HG03571 (cell line): Measurements from ENCODE around the gene PTPRC.

Experiments
- ATAC-seq: cut with Tn5 transposase; IDR thresholded peaks from one replicate; pipeline ENCODE4 v1.9.1; 2021; ENCODE audit not compliant: unreplicated experiment

Gene PTPRC

GRCh38 chr1:198671136-198671535 is 32.3 kb downstream of the PTPRC start:
- no peak for ATAC-seq

GRCh38 chr1:198672124-198672523 is 33.3 kb downstream of the PTPRC start:
- no peak for ATAC-seq

GRCh38 chr1:198674009-198674408 is 35.2 kb downstream of the PTPRC start:
- ATAC-seq = no peak

- no peak for ATAC-seq
These were observed 37.4 kb downstream of the PTPRC start for GRCh38 chr1:198676253-198676652.

GRCh38 chr1:198677027-198677426 is 38.2 kb downstream of the PTPRC start:
- no peak for ATAC-seq

GRCh38 chr1:198677871-198678270 is 39.0 kb downstream of the PTPRC start:
- ATAC-seq = no peak

GRCh38 chr1:198678301-198678836 is 39.5 kb downstream of the PTPRC start:
- no peak for ATAC-seq

- ATAC-seq = peak; percentile 35
These were observed 40.1 kb downstream of the PTPRC start for GRCh38 chr1:198678901-198679329.

- no peak for ATAC-seq
These were observed 40.8 kb downstream of the PTPRC start for GRCh38 chr1:198679535-198680173.

GRCh38 chr1:198680174-198680875 is 41.5 kb downstream of the PTPRC start:
- no peak for ATAC-seq

GRCh38 chr1:198681252-198681651 is 42.4 kb downstream of the PTPRC start:
- no peak for ATAC-seq

GRCh38 chr1:198681831-198682759 is 43.3 kb downstream of the PTPRC start:
- ATAC-seq = peak; percentile 90

GRCh38 chr1:198682850-198683249 is 44.0 kb downstream of the PTPRC start:
- ATAC-seq = no peak

- ATAC-seq = no peak
These were observed 44.6 kb downstream of the PTPRC start for GRCh38 chr1:198683449-198683848.

GRCh38 chr1:198686069-198686728 is 47.4 kb downstream of the PTPRC start:
- no peak for ATAC-seq

GRCh38 chr1:198687429-198687828 is 48.6 kb downstream of the PTPRC start:
- ATAC-seq = no peak

GRCh38 chr1:198691063-198691462 is 52.2 kb downstream of the PTPRC start:
- ATAC-seq = no peak

GRCh38 chr1:198693321-198693720 is 54.5 kb downstream of the PTPRC start:
- ATAC-seq = no peak

GRCh38 chr1:198694542-198694941 is 55.7 kb downstream of the PTPRC start:
- no peak for ATAC-seq

GRCh38 chr1:198696211-198696610 is 57.4 kb downstream of the PTPRC start:
- no peak for ATAC-seq
